ENCODE data around the gene INHBC.
A peak's percentile ranks its signal among the peaks of the same experiment; 100 is the strongest.

The INHBC gene

DNA sequence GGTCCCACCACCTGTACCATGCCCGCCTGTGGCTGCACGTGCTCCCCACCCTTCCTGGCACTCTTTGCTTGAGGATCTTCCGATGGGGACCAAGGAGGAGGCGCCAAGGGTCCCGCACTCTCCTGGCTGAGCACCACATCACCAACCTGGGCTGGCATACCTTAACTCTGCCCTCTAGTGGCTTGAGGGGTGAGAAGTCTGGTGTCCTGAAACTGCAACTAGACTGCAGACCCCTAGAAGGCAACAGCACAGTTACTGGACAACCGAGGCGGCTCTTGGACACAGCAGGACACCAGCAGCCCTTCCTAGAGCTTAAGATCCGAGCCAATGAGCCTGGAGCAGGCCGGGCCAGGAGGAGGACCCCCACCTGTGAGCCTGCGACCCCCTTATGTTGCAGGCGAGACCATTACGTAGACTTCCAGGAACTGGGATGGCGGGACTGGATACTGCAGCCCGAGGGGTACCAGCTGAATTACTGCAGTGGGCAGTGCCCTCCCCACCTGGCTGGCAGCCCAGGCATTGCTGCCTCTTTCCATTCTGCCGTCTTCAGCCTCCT lies 21.6 kb downstream of the INHBC start:
- H3K27me3 Mint-ChIP-seq = no peaks in the 10 kb centered on the region
- H3K4me3 Mint-ChIP-seq = peak overlapping the region; percentile 76
- peaks cover 28% of the 10 kb centered on the region for H3K4me1 Mint-ChIP-seq (ENCODE audit: low read depth)
- H3K9me3 Mint-ChIP-seq (ENCODE audit: low read depth) = no peaks in the 10 kb centered on the region
- no peaks in the 10 kb centered on the region for H3K36me3 Mint-ChIP-seq
- peak overlapping the region; percentile 58 for H3K27ac Mint-ChIP-seq

DNA sequence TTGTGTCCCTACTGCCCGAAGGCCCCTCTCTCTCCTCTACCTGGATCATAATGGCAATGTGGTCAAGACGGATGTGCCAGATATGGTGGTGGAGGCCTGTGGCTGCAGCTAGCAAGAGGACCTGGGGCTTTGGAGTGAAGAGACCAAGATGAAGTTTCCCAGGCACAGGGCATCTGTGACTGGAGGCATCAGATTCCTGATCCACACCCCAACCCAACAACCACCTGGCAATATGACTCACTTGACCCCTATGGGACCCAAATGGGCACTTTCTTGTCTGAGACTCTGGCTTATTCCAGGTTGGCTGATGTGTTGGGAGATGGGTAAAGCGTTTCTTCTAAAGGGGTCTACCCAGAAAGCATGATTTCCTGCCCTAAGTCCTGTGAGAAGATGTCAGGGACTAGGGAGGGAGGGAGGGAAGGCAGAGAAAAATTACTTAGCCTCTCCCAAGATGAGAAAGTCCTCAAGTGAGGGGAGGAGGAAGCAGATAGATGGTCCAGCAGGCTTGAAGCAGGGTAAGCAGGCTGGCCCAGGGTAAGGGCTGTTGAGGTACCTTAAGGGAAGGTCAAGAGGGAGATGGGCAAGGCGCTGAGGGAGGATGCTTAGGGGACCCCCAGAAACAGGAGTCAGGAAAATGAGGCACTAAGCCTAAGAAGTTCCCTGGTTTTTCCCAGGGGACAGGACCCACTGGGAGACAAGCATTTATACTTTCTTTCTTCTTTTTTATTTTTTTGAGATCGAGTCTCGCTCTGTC lies 22.3 kb downstream of the INHBC start:
- peaks cover 30% of the 10 kb centered on the region for H3K4me1 Mint-ChIP-seq (ENCODE audit: low read depth)
- no peaks in the 10 kb centered on the region for H3K36me3 Mint-ChIP-seq
- no peak overlapping the region for H3K27ac Mint-ChIP-seq
- no peaks in the 10 kb centered on the region for H3K9me3 Mint-ChIP-seq (ENCODE audit: low read depth)
- H3K4me3 Mint-ChIP-seq = no peak overlapping the region
- no peaks in the 10 kb centered on the region for H3K27me3 Mint-ChIP-seq

DNA sequence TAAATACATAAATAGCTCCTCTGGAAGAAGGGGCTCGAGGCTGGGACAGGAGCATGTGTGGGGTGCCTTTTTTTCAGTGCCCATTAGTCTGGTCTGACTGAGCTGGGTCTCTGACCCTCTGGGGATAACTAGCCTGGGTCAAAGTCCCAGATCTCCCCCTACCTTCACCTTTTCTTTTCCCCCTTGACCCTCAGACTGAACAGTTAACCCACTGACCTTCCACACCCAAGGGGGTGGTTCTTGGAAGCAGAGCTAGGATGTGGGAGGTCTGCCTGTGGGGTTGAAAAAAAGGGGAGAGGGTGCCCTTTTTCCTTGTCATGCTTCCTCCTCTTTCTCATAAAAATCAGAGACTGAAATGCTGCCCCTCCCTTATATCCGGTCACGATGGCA lies 24.1 kb downstream of the INHBC start:
- Mint-ChIP-seq H3K36me3 (no peaks in the 10 kb centered on the region), H3K27me3 (no peaks in the 10 kb centered on the region)

DNA sequence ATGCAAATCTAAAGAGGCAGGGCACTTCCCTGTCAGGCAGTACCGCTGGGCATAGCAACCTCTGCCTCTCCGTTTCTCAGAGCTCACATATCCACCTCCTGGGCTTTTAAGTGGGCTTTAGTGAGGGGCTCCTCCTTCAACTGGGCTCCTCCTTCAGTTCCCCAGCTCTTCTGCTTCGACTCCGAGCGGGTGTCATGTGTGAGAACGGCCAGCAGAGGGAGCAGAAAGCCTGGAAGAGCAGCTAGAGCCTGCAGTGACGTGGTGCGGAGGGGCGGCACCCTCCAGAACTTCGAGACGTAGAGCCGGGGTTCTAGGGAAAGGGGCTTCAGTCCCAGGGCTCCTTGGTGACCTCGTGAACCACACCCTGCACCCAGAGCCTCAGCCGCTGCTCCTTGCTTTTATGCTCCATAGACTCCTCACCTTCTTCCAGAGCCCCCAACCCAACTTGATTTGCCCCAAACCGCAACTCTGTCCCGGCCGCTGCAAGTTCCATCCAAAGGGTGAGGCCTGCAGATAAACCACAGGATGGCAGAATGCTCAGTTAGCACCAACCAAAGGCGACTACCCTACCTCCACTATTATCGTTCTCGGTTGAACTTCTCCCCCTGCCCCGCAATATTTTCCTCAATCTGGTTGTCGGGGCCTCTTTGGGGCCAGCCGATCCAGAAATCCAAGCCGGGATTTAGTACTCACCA lies 24.6 kb downstream of the INHBC start:
- Mint-ChIP-seq H3K4me1 (ENCODE audit: low read depth) (peaks cover 36% of the 10 kb centered on the region), H3K36me3 (no peaks in the 10 kb centered on the region), H3K27me3 (no peaks in the 10 kb centered on the region), H3K27ac (peak overlapping the region; percentile 95), H3K4me3 (peak overlapping the region; percentile 95), H3K9me3 (ENCODE audit: low read depth) (no peaks in the 10 kb centered on the region)

More for the DNA sequence above, 24.1 kb downstream of the INHBC start:
- peak overlapping the region; percentile 95 for H3K27ac Mint-ChIP-seq
- H3K4me3 Mint-ChIP-seq = peak overlapping the region; percentile 95
- H3K9me3 Mint-ChIP-seq (ENCODE audit: low read depth) = no peaks in the 10 kb centered on the region
- peaks cover 32% of the 10 kb centered on the region for H3K4me1 Mint-ChIP-seq (ENCODE audit: low read depth)

DNA sequence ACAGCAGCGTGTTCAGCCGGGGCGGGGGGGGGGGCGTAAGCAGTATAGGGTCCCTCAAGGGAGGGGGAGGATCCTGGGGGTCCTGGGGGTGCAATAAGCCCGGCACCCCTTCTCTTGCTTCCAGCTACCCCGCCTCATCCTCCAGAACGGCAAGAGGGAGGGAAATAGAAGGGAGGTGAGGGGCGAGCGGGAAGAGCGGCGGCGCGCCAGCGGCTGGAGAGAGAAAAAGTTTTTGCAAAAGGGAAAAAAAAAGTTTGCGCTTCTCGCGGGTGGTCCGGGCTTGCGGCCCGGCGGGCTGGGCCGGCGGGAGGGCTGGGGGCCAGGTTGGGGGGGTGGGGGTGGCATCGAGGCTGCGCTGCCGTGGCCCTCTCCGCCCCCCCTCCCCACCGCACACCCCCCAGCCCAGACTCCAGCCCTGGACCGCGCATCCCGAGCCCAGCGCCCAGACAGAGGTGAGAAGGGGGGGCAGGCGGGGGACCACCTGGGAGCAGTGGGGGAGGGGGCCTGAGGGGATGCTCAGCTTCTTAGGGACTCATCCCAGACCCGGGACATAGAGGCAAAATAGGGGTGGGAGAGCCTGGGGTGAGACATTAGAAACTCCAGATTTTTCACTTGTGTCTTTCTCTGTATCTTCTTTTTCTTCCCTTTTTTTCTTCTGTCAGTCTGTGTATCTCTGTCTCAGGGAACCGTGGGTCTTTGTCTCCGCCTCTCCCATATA lies 25.3 kb downstream of the INHBC start, which contains the start of gene GLI1:
TSS of gene GLI1 (plus strand) at position 36 of the 718 bp plus-strand sequence. CDS start 3,907 bp downstream, outside the sequence.
- Mint-ChIP-seq H3K4me3 (peak within 1 kb of the TSS; percentile 95), H3K36me3 (no peaks in the 10 kb centered on the region), H3K27me3 (no peaks in the 10 kb centered on the region), H3K9me3 (ENCODE audit: low read depth) (no peaks in the 10 kb centered on the region), H3K4me1 (ENCODE audit: low read depth) (peaks cover 36% of the 10 kb centered on the region), H3K27ac (peak within 1 kb of the TSS; percentile 95)

DNA sequence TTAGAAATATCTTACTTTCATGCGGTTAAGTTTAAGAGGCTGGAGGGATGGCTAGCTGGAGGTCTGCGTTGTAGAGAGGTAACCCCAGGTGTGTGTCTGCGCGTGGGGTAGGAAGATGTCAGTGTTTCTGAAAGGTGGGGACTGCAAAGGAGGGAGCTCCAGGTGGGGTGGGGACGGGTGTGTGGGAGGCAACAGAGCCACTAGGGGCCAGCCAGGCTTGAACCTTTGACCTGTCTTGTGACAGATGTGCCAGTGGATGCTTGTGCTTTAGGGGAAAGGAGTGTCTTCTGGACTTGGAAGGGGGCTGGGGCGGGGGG lies 25.8 kb downstream of the INHBC start:
- Mint-ChIP-seq H3K4me1 (ENCODE audit: low read depth) (peaks cover 36% of the 10 kb centered on the region), H3K27me3 (no peaks in the 10 kb centered on the region), H3K9me3 (ENCODE audit: low read depth) (no peaks in the 10 kb centered on the region), H3K27ac (peak overlapping the region; percentile 35), H3K36me3 (no peaks in the 10 kb centered on the region), H3K4me3 (peak overlapping the region; percentile 89)

DNA sequence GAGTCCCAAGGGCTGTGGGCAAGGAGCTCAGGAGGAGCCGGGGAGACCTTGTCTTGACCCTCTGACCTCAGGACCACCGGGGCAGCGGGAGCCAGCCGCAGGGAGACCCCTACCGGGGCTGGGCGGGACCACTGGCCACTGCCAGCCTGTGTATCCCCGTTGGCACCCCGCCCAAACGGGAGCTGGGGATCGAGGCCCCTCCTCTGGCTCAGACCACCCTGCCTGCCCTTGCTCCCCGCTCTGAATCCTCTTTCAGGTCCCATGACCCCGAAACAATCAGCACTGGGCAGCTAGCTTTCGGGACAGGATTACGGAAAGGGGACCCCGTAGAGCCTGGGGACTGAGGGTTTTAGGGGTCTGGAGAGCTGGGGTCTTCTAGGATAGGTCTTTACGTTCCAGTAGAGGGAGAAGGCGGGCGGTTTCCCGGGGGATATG lies 26.3 kb downstream of the INHBC start:
- Mint-ChIP-seq H3K27ac (no peak overlapping the region), H3K9me3 (ENCODE audit: low read depth) (no peaks in the 10 kb centered on the region), H3K36me3 (no peaks in the 10 kb centered on the region), H3K4me1 (ENCODE audit: low read depth) (peaks cover 34% of the 10 kb centered on the region), H3K27me3 (no peaks in the 10 kb centered on the region), H3K4me3 (peak overlapping the region; percentile 94)

DNA sequence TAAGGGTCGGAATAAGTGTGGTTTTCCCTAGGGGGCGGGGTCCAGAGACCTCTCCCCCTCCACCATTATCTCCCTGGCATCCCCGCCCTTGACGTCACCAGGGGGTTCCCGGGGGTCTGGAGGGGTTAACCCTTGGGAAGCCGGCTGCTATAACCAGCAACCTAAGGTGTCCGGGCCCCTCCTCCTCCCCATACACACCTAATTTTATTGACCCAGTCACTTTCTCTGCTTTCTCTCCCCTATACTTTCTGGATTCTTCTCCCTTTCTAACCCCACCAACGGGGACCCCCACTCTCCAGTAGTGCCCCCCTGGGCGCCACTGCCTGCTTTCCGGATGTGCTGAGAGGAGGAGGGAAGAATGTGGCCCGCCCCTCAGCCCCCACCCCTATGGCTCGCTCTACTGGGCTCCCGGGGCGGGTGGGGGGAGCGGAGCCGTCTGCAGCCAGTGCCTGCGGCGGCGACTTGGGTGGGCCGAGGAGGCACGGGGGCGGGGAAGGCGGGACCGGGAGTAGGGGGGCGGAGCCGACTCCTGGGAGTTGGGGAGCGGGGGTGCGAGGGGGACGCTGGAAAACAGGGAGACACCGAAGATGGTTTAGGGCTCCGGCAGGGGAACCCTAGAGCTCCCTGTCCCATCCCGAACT lies 26.8 kb downstream of the INHBC start:
- Mint-ChIP-seq H3K36me3 (no peaks in the 10 kb centered on the region), H3K4me3 (peak overlapping the region; percentile 94), H3K9me3 (ENCODE audit: low read depth) (no peaks in the 10 kb centered on the region), H3K27me3 (no peaks in the 10 kb centered on the region), H3K4me1 (ENCODE audit: low read depth) (peaks cover 31% of the 10 kb centered on the region), H3K27ac (no peak overlapping the region)

DNA sequence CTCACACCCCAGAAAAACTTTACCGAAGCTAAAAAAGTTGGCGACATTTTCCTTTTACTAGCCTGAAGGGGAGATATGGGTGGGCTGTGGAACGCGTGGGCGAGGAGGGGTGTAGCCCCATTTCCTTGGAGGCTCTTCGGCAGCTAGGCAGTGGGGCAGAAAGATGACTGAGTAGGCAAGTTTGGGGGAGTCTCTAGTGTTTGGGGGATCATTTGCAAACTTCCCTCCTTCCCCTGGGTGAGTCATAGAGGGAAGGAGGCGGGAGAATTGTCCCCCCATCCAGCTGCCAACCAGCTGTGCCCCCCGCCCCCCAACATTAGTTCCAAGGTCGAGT lies 27.3 kb downstream of the INHBC start:
- no peaks in the 10 kb centered on the region for H3K36me3 Mint-ChIP-seq
- no peak overlapping the region for H3K27ac Mint-ChIP-seq
- H3K4me3 Mint-ChIP-seq = peak overlapping the region; percentile 94
- no peaks in the 10 kb centered on the region for H3K27me3 Mint-ChIP-seq
- peaks cover 31% of the 10 kb centered on the region for H3K4me1 Mint-ChIP-seq (ENCODE audit: low read depth)
- H3K9me3 Mint-ChIP-seq (ENCODE audit: low read depth) = no peaks in the 10 kb centered on the region

DNA sequence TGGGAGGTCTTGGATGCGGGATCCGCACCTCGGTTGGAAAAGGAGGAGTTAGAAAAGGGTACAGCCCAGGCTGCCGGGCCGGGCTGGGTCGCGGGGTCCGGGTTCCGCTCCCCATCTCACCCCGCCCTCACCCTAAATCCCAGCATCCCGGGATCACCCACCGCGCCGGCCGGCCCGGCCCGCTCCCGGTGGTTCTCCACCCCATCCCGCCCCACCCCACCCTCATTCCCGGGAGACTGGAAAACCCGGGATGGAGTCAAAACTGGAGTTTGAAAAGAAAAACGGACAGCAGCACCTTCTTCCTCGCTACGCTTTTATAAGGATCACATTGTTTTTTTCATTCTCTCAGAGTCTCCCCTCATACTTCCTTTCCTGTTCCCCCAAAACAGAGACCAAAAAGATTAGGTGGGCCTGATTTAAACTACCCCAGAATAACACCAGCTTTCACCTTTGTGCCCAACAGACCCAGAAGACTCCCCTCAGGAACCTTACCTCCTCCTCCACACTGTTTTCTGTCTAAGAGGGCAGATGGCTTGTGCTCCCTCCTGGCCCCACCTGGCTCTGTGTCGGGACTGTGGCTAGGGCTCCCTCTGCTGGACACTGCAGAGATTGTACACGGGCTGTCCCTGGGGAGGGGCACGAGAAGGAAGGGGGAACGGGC lies 27.8 kb downstream of the INHBC start:
- Mint-ChIP-seq H3K9me3 (ENCODE audit: low read depth) (no peaks in the 10 kb centered on the region), H3K36me3 (peaks cover 3% of the 10 kb centered on the region), H3K4me3 (peak overlapping the region; percentile 96), H3K27me3 (no peaks in the 10 kb centered on the region), H3K4me1 (ENCODE audit: low read depth) (peaks cover 31% of the 10 kb centered on the region), H3K27ac (peak overlapping the region; percentile 85)

DNA sequence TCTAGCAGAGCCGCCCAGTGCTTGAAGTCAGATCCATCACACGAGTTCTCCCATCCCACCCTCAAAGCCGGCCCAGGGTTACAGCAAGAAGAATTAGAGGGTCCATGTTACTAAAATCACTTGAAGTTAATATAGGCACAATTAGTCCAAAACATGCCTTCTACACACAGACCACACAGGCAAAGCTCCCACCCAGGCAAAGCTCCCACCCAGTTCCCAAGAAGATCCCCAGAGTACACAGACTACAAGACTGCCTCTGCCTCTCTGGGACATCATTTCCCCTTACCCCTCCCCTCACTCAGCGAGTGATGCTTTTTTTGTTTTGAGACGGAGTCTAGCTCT lies 28.3 kb downstream of the INHBC start:
- H3K4me1 Mint-ChIP-seq (ENCODE audit: low read depth) = peaks cover 31% of the 10 kb centered on the region
- H3K9me3 Mint-ChIP-seq (ENCODE audit: low read depth) = no peaks in the 10 kb centered on the region

DNA sequence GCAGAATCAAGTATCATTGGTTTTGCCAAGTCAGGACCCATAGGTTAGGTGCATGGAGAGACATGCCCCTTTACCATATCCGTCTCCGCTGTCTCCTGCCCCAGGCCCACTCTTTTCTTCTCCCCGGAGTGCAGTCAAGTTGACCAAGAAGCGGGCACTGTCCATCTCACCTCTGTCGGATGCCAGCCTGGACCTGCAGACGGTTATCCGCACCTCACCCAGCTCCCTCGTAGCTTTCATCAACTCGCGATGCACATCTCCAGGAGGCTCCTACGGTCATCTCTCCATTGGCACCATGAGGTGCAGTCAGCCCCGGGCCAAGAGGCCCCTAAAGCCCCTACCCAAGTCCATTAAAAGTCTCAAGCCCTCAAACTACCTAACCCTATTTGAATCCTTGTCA lies 30.0 kb downstream of the INHBC start:
- Mint-ChIP-seq H3K4me1 (ENCODE audit: low read depth) (peaks cover 18% of the 10 kb centered on the region), H3K36me3 (peaks cover 8% of the 10 kb centered on the region), H3K9me3 (ENCODE audit: low read depth) (no peaks in the 10 kb centered on the region), H3K4me3 (no peak overlapping the region), H3K27me3 (no peaks in the 10 kb centered on the region), H3K27ac (no peak overlapping the region)

More for the DNA sequence above, 28.3 kb downstream of the INHBC start:
- Mint-ChIP-seq H3K27ac (peak overlapping the region; percentile 85), H3K27me3 (no peaks in the 10 kb centered on the region), H3K36me3 (peaks cover 3% of the 10 kb centered on the region), H3K4me3 (peak overlapping the region; percentile 96)

DNA sequence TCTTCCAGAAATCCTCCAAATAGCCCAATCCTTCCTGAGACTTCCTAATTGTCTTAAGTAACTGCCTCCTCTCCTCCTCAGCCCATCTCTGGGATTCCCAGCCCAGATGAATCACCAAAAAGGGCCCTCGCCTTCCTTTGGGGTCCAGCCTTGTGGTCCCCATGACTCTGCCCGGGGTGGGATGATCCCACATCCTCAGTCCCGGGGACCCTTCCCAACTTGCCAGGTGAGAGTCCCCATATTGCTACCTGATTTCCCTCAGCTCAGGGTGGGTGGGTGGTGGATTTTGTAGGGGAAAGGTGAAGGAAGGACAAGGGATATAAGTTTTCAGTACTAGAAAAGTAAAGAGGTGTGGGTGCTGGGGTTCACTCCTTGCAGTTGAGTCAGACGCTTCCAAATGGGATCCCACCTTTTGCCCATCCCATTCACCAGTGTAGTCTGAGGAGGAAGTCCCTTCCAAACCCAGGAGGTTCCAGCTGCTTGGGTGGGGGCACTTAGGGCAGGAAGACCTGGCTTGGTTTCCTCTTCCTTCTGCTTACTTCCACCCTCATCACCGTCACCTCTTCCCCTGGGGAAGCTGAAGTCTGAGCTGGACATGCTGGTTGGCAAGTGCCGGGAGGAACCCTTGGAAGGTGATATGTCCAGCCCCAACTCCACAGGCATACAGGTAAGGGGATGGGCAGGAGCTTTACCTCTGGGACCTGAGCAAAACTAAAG lies 30.6 kb downstream of the INHBC start:
- Mint-ChIP-seq H3K4me1 (ENCODE audit: low read depth) (peaks cover 20% of the 10 kb centered on the region), H3K27ac (no peak overlapping the region), H3K9me3 (ENCODE audit: low read depth) (no peaks in the 10 kb centered on the region), H3K4me3 (no peak overlapping the region), H3K27me3 (no peaks in the 10 kb centered on the region), H3K36me3 (peaks cover 8% of the 10 kb centered on the region)
